HG03280 (cell line): ENCODE data around the gene ACTL7A.
"Not testable (repeated sequence)": the region's sequence is repeated elsewhere in the genome, so short reads cannot be mapped to it uniquely, and the experiment has no call there.

ENCODE experiments used
- ATAC-seq: cut with Tn5 transposase; IDR thresholded peaks from one replicate; pipeline ENCODE4 v1.9.1; 2021; ENCODE audit warnings: mild to moderate bottlenecking, moderate library complexity; ENCODE audit not compliant: unreplicated experiment

Gene ACTL7A

DNA sequence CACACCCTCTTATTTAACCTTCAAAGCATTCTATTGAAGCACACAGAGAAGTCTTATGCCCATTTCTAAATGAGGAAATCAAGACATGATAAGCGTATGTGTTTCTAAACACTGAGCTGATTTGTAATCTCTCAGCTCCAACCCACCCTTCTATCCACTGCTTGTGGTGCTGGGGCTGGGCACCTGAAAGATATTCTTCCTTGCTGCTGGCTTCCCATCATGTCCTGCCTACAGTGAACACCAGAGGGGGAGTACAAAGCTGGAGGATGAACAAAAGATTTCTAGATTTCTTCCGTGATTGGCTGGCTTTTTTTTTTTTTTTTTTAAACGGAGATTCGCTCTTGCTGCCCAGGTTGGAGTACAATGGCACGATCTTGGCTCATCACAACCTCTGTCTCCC lies 14.4 kb downstream of the ACTL7A start:
- ATAC-seq: no peak

GRCh38 chr9:108877524-108877923 lies 15.5 kb downstream of the ACTL7A start:
- ATAC-seq: no peak

GRCh38 chr9:108880738-108881316 lies 18.8 kb downstream of the ACTL7A start:
- ATAC-seq: no peak

- no peak for ATAC-seq
These were observed 20.2 kb downstream of the ACTL7A start for GRCh38 chr9:108882052-108882888.

DNA sequence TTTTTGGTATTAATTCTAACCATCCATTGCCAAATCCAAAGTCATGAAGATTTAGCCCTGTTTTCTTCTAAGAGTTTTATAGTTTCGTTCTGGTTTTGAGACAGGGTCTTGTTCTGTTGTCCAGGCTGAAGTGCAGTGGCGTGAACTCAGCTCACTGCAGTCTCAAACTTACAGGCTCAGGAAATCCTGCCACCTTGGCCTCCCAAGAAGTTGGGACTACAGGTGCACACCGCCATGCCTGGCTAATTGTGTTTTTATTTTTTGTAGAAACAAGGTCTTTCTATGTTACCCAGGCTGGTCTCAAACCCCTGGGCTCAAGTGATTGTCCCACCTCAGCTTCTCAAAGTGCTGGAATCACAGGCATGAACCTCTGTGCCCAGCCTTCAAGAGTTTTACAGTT lies 21.0 kb downstream of the ACTL7A start:
- no peak for ATAC-seq

- no peak for ATAC-seq
These were observed 22.6 kb downstream of the ACTL7A start for GRCh38 chr9:108884701-108885100.

- peak; percentile 99 for ATAC-seq
These were observed 23.7 kb downstream of the ACTL7A start for GRCh38 chr9:108885643-108886348.

- ATAC-seq: not testable (repeated sequence)
These were observed 24.7 kb downstream of the ACTL7A start for GRCh38 chr9:108886594-108887271.

GRCh38 chr9:108889649-108890067 lies 27.6 kb downstream of the ACTL7A start:
- ATAC-seq: no peak

DNA sequence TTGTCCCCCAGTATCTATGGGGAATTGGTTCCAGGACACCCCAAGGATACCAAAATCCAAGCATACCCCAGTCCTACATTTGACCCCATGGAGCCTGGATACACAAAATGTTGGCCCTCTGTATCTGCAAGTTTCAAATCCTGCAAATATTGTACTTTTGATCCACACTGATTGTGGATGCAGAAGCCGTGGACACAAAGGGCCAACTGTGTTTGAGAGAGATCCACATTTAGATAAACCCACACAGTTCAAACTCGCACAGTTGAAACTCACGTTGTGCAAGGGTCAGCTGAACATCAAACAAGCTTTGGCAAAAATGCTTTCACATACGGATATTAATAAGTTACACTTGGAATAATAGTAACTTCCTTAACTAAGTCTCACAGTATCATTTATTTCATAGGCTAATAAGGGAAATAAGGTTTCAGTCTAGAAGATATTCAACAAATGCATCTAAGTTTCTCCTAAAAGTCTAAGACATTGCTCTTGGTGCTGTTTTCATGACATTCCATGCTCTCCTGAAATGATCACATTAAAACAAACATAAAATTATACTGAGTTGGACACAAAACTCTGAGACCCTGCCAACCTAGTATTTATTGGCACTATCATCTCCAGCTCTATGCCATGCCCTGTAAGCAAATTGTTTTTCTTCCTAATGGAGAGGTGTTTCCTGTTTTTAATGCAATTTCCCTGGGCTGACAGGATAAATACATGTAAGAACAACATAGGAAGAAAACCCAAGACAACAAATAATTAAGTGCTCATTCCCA lies 32.3 kb downstream of the ACTL7A start:
- no peak for ATAC-seq

DNA sequence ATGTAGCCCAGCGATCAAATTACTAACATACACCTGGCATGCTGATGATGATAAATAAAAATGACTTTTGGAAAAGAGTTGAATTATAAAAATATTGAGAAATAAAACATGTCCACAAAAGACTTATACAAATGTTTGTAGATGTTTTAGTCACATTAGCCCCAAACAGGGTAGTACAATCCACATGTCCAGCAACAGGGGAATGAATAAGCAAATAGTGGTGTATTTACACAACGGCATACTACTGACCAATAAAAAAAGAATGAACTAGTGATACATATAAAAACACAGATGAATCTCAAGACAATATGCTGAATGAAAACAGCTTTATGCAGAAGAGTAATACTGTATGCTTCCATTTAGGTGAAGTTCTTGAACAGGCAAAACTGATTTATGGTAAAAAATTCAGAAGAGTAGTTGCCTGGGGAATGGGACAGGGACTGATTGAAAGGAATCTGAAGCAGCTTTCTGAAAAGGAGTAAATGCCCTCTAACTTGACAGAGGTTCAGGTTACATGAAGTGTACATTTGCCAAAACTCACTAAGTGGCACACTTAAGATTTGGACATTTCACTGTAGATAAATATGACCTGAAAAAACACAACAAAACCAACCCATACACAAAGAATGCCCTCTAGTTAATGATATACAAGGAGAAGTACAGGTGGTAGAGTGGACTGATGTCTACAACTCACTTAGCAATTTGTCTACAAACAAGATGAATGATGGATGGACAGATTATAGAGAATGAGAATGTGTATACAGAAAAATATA lies 35.4 kb downstream of the ACTL7A start:
- no peak for ATAC-seq

DNA sequence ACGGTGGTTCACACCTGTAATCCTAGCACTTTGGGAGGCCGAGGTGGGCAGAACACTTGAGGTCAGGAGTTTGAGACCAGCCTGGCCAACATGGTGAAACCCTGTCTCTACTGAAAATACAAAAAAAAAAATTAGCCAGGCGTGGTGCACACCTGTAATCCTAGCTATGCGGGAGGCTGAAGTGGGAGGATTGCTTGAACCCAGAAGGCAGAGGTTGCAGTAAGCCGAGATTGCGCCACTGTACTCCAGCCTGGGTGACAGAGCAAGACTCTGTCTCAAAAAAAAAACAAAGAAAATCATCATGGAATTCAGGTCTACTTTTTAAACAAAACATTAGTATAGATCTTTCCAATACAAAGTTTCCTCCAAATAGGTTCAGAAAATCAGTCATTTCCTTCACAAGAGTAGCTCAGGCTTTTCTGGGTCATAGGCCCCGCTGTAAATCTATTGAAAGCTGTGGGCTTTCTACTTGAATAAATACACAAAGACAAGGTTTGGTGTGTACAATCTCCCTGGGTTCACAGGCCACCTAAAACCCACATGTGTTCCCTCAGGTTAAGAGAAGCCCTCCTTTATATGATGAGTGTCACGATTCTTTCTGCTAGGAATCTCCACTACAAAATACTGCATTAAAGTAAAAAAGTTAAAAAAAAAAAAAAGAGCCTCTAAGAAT lies 37.1 kb downstream of the ACTL7A start:
- not testable (repeated sequence) for ATAC-seq

DNA sequence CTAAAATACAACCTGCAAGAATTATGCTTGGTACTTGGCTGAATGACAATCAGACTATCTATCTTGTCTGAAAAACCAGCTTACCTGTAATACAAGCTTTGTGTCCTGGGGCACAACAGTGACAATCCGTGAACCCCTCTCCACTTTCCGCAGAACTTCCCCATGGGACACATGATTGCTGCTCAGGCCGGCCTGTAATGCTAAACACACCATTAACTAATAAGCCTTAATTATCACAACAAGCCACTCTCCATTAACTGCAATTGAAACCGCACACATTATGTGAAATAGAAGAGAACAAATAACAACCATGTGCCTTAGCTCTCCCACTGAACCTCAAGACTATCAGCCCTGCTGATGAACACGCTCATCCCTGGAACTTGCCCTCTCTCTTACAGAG lies 38.1 kb downstream of the ACTL7A start:
- no peak for ATAC-seq

DNA sequence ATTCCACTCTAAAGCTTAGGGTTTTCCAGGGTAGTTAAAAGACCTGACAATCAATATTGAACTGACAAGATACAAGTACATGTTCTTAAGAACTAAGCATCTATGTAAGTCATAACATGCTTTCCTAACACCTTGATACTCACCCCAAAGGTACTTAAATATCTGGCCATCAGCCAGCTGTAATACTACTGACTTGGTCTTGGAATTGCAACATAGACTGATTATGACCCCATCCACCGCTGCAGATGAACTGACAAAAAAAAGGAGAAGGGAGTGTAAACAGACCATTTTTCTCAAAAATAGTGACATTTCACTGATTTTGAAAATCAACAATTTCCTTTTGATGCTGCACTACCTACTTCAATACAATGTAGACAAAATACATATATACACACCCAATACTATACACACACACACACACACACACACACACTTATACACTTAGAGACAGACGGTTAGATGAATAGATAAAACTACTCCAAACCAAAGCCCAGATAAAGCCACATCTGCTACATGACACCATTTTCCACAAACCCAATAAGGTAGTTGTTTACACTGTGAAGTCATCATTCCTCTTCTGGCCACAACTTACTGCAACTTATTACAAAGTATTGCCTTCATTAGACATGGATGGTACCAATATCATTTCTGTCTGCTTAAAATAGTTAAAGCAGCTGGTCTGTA lies 41.5 kb downstream of the ACTL7A start:
- ATAC-seq: no peak

DNA sequence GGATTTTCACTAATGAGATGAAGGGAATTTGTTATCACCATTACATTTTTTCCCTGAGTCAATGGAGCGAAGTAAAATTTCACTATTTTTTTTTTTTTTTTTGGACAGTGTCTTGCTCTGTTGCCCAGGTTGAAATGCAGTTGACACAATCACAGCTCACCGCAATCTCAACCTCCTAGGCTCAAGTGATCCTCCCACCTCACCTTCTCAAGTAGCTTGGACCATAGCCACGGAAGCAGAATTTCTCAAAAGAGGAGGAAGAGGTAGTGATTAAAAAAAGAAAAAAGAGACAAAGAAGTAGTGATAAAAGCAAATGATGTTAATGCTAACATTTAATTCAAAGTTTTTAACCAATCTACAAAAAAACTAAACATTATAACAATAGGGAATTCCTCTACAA lies 42.1 kb downstream of the ACTL7A start:
- ATAC-seq: no peak

DNA sequence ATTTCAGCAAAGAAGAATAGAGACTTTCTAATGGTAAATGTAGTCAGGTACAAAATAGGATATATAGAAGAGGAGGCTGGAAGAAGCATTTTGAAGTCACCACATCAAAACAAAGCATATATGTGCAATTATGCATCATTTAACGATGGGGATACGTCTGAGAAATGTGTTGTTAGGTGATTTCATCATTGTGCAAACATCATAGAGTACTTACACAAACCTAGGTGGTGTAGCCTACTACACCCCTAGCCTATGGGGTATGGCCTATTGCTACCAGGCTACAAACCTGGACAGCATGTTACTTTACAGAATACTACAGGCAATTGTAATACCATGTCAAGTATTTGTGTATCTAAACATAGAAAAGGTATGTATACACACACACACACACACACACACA lies 43.4 kb downstream of the ACTL7A start:
- ATAC-seq: no peak

DNA sequence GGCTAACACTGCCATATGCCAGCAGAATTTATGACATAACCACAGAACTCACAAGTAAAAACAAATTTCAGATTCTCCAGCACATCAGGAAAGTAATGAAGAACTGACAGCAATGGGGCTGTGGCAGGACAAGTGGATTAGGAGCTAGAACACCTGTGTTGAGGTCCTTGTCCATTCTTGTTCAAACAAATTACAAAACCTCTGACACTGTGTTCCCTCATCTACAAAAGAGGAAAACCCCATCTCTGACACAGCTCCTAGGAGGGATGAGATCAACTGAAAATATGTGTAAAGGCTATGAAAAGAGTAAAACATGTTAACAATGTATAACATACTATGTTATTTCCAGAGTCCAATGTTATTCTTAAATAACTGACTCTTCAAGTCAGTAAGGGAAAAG lies 48.3 kb downstream of the ACTL7A start:
- ATAC-seq: no peak

DNA sequence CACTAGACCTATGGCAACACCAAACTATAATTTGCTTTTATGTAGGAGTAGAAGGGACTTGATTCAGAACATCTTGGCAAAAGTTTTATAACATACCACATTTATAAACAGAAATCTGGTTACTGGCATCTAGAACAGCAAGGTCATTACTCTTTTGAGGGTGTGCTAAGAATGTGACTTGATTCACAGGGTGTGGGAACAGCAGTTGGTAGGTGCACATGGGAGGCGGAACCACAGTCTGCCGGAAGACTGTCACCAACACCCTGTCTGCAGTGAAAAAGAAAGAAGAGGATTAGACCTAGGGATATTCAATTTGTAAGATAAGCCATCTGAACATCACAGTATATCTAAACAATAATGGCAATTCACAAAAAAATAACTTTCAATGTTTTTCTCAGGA lies 48.8 kb downstream of the ACTL7A start:
- ATAC-seq: no peak

- no peak for ATAC-seq
These were observed 49.8 kb downstream of the ACTL7A start for GRCh38 chr9:108911820-108912219.
